ENCODE data around the gene OSTM1.

Gene OSTM1

GRCh38 chr6:108074359-108075144, at the start of gene OSTM1:
TSS of gene OSTM1 (minus strand) at chr6:108074741. CDS start at chr6:108074651, 90 bp downstream.
- peak; percentile 74 for DNase-seq (ENCODE audit: low spot score)

- DNase-seq (ENCODE audit: low spot score), result no peak
Observed at GRCh38 chr6:108123946-108124345, 49.4 kb upstream of the OSTM1 start.

- DNase-seq (ENCODE audit: low spot score), result no peak
Observed at GRCh38 chr6:108123481-108123929, 49.0 kb upstream of the OSTM1 start.

GRCh38 chr6:108121612-108122011, 47.1 kb upstream of the OSTM1 start:
- DNase-seq (ENCODE audit: low spot score), result no peak

- DNase-seq (ENCODE audit: low spot score), result no peak
Observed at GRCh38 chr6:108120311-108120710, 45.8 kb upstream of the OSTM1 start.

GRCh38 chr6:108119769-108120141, 45.2 kb upstream of the OSTM1 start:
- no peak for DNase-seq (ENCODE audit: low spot score)

GRCh38 chr6:108118810-108119768, 44.5 kb upstream of the OSTM1 start:
- DNase-seq (ENCODE audit: low spot score), result no peak

GRCh38 chr6:108118359-108118724, 43.8 kb upstream of the OSTM1 start:
- no peak for DNase-seq (ENCODE audit: low spot score)

GRCh38 chr6:108117427-108118358, 43.2 kb upstream of the OSTM1 start:
- DNase-seq (ENCODE audit: low spot score), result peak; percentile 49

- no peak for DNase-seq (ENCODE audit: low spot score)
Observed at GRCh38 chr6:108116546-108117426, 42.2 kb upstream of the OSTM1 start.

- peak; percentile 25 for DNase-seq (ENCODE audit: low spot score)
Observed at GRCh38 chr6:108115598-108116058, 41.1 kb upstream of the OSTM1 start.

GRCh38 chr6:108114841-108115597, 40.5 kb upstream of the OSTM1 start:
- no peak for DNase-seq (ENCODE audit: low spot score)

GRCh38 chr6:108113557-108114519, 39.3 kb upstream of the OSTM1 start:
- DNase-seq (ENCODE audit: low spot score), result peak; percentile 34

- DNase-seq (ENCODE audit: low spot score), result no peak
Observed at GRCh38 chr6:108108374-108108773, 33.8 kb upstream of the OSTM1 start.

GRCh38 chr6:108107102-108107501, 32.6 kb upstream of the OSTM1 start:
- DNase-seq (ENCODE audit: low spot score), result no peak

GRCh38 chr6:108106694-108107093, 32.2 kb upstream of the OSTM1 start:
- no peak for DNase-seq (ENCODE audit: low spot score)

GRCh38 chr6:108106261-108106660, 31.7 kb upstream of the OSTM1 start:
- DNase-seq (ENCODE audit: low spot score), result no peak

GRCh38 chr6:108105571-108105970, 31.0 kb upstream of the OSTM1 start:
- no peak for DNase-seq (ENCODE audit: low spot score)

- no peak for DNase-seq (ENCODE audit: low spot score)
Observed at GRCh38 chr6:108102965-108103364, 28.4 kb upstream of the OSTM1 start.
